Suprapubic skin (tissue), 4 donors: Measurements from ENCODE around the gene REPIN1.

Source experiments
- CTCF ChIP-seq, 2 donors: fragments of 200-600 bp in 1 of 2; fragments of 450-650 bp in 1 of 2; sonication (generic) in 1 of 2; IDR thresholded peaks; one replicate each; pipeline ENCODE4 v1.5.1; 2016 to 2019; ENCODE audit warnings: antibody characterized with exemption in 2 of 2, mild to moderate bottlenecking in 1 of 2, moderate library complexity in 1 of 2
- EP300 ChIP-seq: sonication (generic); formaldehyde crosslinking; IDR thresholded peaks from one replicate; pipeline ENCODE4 v1.6.1; 2017; ENCODE audit warnings: antibody characterized with exemption
- POLR2A ChIP-seq, 2 donors: fragments of 450-650 bp; IDR thresholded peaks; one replicate each; pipeline ENCODE4 v1.6.1; 2017; ENCODE audit warnings: antibody characterized with exemption in 2 of 2, mild to moderate bottlenecking in 2 of 2, moderate library complexity in 2 of 2
- POLR2AphosphoS5 ChIP-seq, 3 donors: sonication (generic); formaldehyde crosslinking; IDR thresholded peaks; one replicate each; pipeline ENCODE4 v1.6.1; 2017; ENCODE audit warnings: antibody characterized with exemption in 3 of 3

DNA sequence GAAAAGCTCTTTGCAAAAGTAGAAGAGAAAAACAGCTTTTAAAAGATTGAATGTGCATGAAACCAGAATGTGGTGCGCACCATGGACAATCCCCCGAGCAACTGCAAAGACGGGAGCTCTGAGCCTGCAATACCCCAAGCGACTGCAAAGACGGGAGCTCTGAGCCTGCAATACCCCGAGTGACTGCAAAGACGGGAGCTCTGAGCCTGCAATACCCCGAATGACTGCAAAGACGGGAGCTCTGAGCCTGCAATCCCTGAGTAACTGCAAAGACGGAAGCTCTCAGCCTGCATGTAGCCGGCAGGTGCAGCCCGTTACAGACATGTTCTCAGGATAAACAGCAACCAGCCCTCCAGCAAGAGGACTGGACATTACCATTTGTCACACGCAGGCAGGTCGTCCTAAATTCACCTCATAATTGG is 16.7 kb downstream of the REPIN1 start:
- TF ChIP-seq POLR2A (IDR thresholded peaks at IDR 0.05) (no peak), CTCF (IDR thresholded peaks at IDR 0.05) (no peak), EP300 (no peak), POLR2AphosphoS5 (IDR thresholded peaks at IDR 0.05) (no peak)
